Epithelial cell of proximal tubule (primary cell): Measurements from ENCODE around the gene HDAC4. TPM values are rescaled to one million over a fixed set of nuclear protein-coding genes. Genes with fewer than 3 reads are reported as not detected.

ENCODE experiments used
- DNase-seq: peaks from one replicate; pipeline ENCODE4 v3.0.0-alpha.2; 2011; ENCODE audit warnings: low read depth
- H3K4me3 ChIP-seq: 2 replicates; pipeline ENCODE4 v1.5.1; 2011; ENCODE audit warnings: low read depth, mild to moderate bottlenecking, low read length
- CTCF ChIP-seq: conservative IDR thresholded peaks from 2 replicates; pipeline ENCODE4 v1.5.1; 2012; ENCODE audit warnings: low read depth, mild to moderate bottlenecking, low read length
- total RNA-seq: library from RNA; depleted of rRNA; stranded (reverse); fragments of >200 nt; gene quantifications from 2 replicates; pipeline ENCODE4 v1.2.3, GENCODE V29; 2015

The HDAC4 gene
- total RNA-seq, 1 donor from 2014 or later, result 23.2 TPM

GRCh38 chr2:239008677-239009588, 391.9 kb downstream of the HDAC4 start:
- no peak for DNase-seq
- TF ChIP-seq CTCF, result no peak

GRCh38 chr2:239008004-239008403, 392.8 kb downstream of the HDAC4 start:
- no peak for DNase-seq
- TF ChIP-seq CTCF, result no peak
- no peak overlapping the region for H3K4me3 ChIP-seq

More at GRCh38 chr2:239008677-239009588, 391.9 kb downstream of the HDAC4 start:
- H3K4me3 ChIP-seq, result no peak overlapping the region

- TF ChIP-seq CTCF, result no peak
- no peak for DNase-seq
- H3K4me3 ChIP-seq, result no peak overlapping the region
Measured at GRCh38 chr2:239006622-239007285, 394.1 kb downstream of the HDAC4 start.

- no peak for TF ChIP-seq CTCF
- no peak overlapping the region for H3K4me3 ChIP-seq
- no peak for DNase-seq
Measured at GRCh38 chr2:239005586-239005985, 395.2 kb downstream of the HDAC4 start.

- H3K4me3 ChIP-seq, result no peak overlapping the region
- DNase-seq, result no peak
- no peak for TF ChIP-seq CTCF
Measured at GRCh38 chr2:239004274-239005015, 396.4 kb downstream of the HDAC4 start.

GRCh38 chr2:239003624-239004273, 397.1 kb downstream of the HDAC4 start:
- H3K4me3 ChIP-seq, result no peak overlapping the region
- DNase-seq, result no peak
- no peak for TF ChIP-seq CTCF
